Measurements from ENCODE around the gene KRI1.
"Not testable (repeated sequence)": the region's sequence is repeated elsewhere in the genome, so short reads cannot be mapped to it uniquely, and the experiment has no call there.

KRI1 gene

DNA sequence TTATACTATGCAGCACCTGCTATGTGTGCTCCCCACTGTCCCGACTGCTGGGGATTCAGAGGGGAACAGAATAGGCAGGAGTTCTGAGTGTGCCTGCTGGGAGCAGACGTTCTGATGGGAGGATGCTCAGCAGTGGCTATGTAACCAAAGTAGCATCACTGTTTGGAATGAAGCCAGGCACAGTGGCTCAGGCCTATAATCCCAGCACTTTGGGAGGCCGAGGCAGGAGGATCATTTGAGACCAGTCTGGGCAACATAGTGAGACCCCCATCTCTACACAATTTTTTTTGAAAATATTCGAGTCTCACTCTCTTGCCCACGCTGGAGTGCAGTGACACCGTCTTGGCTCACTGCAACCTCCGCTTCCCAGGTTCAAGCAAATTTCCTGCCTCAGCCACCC is 16.1 kb downstream of the KRI1 start:
- DNase-seq: no peak

DNA sequence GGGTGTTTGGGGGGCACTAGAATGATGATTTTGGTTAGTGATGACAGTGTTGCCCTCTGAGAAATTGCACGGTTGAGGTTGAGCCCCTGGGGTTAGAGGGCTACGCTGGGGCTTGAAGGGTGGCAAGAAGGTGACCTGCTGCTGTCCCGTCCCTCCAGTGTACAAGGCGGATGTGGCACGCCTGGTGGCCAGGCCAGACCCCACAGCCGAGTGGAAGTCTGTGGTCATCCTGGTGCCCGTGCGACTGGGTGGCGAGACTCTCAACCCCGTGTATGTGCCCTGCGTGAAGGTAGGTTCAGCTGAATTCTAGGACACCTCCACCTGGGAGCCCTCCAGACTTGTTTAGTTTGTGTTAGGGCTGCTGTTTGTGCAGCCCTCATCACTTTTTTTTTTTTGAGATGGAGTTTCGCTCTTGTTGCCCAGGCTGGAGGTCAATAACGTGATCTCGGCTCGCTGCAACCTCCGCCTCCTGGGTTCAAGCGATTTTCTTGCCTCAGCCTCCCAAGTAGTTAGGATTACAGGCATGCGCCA is 17.0 kb downstream of the KRI1 start:
- no peak for DNase-seq

DNA sequence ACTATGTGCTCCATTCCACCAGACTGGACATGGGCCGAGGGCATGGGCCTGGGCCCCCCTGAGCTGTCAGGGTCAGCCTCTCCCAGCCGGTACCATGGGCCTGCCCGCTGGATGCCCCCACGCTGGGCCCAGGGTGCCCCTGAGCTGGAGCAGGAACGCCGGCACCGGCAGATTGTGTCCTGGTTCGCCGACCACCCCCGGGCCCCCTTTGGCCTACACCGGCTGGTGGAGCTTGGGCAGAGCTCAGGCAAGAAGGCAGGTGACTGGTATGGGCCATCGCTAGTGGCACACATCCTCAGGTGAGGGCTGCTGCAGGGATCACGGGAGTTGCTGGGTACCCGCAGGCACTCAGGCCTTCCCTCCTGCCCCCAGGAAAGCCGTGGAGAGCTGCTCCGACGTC is 19.0 kb downstream of the KRI1 start:
- DNase-seq: no peak

DNA sequence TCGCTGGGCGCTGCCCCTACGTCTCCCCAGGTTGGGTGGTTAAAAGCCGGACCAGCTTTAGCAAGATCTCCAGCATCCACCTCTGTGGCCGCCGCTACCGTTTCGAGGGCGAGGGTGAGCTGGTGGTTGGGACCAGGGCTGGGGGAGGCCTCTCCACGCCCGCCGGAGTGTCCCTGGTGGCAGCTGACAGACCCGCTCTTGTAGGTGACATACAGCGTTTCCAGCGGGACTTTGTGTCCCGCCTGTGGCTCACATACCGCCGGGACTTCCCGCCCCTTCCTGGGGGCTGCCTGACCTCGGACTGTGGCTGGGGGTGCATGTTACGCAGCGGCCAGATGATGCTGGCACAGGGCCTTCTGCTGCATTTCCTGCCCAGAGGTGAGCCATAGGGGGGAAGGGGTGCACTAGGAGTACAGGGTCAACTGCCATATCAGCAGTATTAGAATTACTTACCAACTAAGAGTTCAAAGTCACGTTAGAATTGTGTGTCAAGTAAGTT is 21.0 kb downstream of the KRI1 start:
- no peak for DNase-seq

DNA sequence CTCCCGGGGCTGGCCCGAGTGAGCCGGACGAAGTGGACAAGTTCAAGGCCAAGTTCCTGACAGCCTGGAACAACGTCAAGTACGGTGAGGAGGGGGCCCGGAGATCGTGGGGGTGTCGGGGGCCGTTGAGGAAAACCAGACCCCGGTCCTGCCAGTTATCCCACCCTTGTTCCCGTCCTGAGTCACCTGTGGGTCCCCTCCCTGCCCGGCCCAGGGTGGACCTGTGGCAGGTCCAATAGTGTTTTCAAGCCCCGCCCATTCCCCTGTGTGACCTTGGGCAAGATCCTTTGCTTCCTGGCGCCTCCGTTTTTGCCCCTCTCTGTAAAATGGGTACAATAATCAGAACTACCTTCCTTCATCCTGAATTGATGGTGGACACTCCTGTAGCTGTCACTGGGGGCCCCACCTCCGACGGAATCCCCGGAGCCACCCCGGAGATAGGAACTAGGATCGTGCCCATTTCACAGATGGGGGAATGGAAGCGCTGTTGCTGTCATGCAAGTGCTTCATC is 21.5 kb downstream of the KRI1 start:
- peak; percentile 17 for DNase-seq

DNA sequence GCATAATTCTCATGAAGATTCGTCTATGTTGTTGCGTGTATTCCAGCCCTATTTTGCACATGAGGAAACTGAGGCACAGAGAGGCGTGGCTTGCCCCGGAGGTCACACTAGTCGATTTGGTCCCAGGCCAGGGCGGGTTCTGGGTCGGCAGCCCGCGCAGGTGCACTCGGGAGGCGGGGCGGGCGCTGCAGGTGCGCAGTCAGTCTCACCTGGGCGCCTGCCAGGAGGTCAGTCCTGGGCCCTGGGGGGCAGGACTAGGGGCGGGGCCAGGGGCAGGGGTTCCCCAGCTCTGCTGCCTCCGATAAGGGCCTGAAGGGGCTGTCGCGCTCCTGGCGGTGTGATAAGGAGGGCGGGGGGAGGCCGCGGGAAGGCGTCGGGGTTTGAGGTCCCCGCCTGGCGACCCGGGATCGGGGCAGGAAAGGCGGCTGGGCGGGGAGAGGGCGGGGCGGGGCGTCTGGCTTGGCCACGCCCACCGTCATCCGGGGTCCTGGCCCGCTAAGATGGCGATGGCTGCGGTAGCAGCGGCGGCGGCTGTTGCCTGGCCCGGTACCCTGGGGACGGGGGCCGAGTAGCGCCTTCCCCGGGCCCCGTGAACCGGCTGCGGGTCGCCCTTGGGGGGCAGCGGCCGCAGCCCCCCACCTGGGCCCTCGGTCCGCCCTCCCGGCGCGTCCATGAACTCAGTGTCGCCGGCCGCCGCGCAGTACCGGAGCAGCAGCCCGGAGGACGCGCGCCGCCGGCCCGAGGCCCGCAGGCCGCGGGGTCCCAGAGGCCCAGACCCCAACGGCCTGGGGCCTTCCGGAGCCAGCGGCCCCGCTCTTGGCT is 22.2 kb downstream of the KRI1 start, which contains the start of gene ATG4D:
ATG4D (plus strand) TSS at position 485 of the 822 bp plus-strand sequence; CDS start at position 672, 187 bp downstream.
- DNase-seq: peak; percentile 77

DNA sequence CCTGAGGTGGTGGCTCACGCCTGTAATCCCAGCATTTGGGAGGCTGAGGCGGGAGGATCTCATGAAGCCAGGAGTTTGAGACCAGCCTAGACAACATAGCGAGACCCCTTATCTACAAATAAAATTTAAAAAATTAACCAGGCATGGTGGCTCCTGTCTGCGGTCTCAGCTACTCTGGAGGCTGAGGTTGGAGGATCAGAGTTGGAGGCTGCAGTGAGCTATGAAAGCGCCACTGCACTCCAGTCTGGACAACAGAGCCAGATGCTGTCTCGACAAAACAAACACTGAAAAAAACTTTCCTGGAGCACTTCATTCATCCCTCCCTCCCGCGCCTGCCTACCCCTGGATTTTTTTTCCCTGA is 22.8 kb downstream of the KRI1 start:
- DNase-seq: no peak

DNA sequence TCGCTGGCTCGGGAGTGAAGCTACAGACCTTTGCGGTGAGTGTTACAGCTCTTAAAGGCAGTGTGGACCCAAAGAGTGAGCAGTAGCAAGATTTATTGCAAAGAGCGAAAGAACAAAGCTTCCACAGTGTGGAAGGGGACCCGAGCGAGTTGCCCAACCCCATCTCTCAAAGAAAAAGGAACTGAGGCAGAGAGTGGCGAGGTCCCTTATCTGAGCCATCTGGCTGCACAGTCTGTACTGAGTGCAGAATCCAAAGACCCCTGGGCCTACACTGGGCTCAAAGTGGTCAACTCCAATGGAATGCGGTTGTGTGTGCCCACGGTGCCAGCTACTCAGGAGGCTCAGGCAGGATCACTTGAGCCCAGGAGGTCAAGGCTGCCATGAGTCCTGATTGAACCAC is 26.8 kb downstream of the KRI1 start:
- DNase-seq: not testable (repeated sequence)

DNA sequence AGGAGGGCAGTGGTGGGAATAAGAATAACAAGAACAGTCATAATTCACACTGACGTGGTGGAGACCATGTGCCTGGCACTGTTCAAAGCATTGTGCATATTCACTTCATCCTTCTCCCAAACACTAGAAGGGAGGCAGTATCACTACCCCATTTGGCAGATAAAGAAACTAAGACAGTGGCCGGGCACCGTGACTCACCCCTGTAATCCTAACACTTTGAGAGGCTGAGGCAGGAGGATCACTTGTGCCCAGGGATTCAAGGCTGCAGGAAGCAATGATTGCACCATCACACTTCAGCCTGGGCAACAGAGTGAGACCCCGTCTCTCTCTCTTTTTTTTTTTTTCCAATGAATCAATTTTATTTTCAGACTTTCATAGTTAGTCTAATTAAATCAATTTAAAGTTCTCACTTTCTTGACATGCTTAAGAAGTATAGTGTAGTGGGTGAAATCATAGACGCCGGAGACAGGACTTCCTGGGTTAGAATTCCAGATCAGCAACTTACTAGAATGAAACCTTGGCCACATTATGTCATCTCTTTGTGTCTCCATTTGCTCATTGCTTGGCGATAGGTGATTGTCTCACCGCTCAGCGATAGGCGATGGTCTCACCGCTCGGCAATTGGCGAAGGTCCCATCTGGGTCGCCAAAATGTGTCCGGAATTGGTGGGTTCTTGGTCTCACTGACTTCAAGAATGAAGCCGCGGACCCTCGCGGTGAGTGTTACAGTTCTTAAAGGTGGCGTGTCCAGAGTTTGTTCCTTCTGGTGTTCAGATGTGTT is 27.4 kb downstream of the KRI1 start:
- no peak for DNase-seq

DNA sequence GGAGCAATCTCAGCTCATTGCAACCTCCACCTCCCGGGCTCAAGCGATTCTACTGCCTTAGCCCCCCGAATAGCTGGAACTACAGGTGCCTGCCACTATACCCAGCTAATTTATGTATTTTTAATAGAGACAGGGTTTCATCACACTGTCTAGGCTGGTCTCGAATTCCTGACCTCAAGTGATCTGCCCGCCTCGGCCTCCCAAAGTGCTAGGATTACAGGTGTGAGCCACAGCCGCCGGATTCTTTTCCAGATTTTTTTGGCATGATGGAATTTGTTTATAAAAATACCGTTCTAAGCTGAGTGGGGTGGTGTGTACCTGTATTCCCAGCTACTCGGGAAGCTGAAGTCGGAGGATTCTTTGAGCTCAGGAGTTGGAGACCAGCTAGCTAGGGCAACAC is 28.1 kb downstream of the KRI1 start:
- no peak for DNase-seq

DNA sequence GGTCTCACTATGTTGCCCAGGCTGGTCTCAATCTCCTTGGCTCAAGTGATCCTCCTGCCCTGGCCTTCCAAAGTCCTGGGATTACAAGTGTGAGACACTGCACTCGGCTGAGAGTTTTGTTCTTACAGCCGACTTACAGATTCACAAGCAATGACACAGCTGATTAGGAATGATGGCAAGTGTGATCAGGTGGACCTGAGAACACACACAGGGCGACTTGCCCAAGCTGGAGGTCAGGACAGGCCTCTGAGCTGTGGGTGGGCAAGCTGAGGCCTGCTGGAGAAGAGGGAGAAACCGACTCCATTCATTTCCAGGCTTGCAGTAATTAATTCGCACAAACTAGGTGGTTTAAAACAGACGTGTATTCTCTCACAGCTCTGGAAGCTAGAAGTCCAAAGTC is 30.2 kb downstream of the KRI1 start:
- DNase-seq: no peak

DNA sequence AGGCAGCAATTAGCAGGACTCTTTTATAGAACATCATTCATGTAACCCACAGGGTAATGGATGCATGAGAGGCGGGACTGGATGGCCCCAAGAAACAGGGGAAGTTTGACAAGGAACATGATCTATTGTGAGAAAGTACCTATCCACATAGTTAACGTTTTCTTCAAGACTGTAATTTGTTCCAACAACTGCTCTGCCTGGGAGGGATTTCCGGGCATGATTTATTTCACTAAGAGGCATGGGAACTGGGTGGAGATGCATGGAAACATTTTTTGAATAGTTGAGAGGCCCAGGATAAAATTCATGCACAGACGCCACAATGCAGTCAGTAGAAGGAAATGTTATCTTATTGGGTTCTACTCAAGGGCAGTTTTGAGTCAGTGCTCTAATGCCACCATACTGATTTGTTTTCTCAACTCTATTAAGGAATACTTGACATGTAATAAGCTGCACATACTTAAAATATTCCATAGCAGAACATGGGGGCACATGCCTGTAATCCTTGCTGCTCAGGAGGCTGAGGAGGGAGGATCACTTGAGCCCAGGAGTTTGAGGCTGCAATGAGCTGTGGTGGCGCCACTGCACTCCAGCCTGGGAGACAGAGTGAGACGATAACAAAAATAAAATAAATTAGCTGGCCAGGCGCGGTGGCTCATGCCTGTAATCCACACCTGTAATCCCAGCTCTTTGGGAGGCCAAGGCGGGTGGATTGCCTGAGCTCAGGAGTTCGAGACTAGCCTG is 32.0 kb downstream of the KRI1 start:
- no peak for DNase-seq

DNA sequence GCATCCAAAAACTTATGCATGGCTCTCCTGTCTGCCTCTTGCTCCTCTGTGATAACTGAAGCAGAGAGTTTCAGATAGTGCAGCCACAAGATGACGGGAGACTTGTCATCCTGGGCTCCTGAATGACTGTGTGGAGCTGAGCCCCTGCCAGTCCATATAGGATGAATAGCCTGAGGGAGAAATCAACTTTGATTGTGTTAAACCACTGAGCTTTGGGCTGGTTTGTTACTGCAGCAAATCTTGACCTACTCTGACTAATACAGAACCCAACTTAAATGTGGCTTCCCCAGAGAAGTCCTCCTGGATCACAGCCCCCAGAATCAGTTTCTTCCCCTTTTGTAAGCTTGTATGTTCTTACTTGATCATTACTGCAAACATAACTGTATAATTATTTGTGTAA is 33.4 kb downstream of the KRI1 start:
- no peak for DNase-seq

DNA sequence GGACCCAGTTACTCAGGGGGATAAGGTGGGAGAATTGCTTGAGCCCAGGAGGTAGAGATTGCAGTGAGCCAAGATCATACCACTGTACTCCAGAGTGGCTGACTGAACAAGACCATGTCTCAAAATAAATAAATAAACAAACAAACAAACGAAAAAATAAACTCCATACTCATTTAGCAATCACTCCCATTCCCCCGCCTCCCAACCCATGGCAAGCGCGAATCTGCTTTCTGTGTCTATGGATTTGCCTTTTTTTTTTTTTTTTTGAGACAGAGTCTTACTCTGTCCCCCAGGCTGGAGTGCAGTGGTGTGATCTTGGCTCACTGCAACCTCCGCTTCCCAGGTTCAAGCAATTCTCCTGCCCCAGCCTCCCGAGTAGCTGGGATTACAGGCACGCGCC is 38.9 kb downstream of the KRI1 start:
- not testable (repeated sequence) for DNase-seq

DNA sequence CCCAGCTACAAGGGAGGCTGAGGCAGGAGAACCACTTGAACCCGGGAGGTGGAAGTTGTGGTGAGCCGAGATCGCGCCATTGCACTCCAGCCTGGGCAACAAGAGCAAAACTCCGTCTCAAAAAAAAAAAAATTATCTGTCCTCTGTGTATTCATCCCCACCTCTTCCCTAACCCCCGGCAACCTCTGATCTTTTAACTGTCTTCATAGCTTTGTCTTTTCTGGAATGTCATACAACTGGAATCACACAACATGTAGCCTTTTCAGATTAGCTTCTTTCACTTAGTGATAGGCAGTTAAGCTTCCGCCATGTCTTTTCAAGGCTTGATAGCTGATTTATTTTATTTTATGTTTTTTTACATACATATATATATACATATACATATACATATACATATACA is 40.2 kb downstream of the KRI1 start:
- no peak for DNase-seq

DNA sequence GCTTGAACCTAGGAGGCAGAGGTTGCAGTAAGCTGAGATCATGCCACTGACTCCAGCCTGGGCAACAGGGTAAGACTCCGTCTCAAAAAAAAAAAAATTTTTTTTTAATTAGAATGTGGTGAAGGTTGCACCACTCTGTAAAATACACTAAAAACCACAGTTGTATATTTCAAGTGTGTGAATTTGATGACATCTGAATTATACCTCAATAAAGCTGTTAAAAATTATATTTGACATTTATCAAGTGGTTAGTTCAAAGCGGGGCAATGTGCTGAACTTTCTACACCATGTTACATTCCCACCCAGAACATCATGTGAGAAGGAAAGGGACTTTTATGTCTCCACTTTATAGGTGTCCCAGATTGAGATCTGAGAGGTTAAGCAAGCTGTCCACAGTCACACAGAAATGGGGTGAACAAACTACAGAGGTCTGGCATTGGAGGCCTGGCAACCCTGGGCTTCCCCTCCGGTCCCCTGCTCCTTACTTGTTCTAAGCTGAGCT is 42.6 kb downstream of the KRI1 start:
- DNase-seq: no peak

DNA sequence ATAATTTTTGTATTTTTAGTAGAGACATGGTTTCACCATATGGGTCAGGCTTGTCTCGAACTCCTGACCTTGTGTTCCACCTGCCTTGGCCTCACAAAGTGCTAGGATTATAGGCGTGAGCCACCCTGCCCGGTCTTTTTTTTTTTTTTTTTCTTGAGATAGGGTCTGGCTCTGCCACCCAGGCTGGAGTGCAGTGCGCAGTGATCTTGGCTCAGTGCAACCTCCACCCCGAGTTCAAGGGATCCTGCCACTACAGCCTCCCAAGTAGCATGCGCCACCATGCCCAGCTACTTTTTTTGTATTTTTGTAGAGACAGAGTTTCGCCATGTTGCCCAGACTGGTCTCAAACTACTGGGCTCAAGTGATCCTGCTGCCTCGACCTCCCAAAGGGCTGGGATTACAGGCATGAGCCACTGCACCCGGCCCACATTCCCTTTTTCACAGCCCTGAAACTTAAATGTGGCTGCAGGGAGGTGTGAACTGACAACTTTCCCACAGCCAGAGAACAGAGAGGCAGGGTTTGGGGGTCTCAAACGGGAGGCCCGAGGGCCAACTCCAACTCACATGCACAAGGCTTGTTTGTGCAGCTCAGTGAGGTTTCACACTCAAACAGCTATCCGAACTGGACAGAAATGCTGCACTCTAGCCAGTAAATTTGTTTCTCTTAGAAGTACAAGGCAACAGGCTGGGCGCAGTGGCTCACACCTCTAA is 44.2 kb downstream of the KRI1 start:
- no peak for DNase-seq

DNA sequence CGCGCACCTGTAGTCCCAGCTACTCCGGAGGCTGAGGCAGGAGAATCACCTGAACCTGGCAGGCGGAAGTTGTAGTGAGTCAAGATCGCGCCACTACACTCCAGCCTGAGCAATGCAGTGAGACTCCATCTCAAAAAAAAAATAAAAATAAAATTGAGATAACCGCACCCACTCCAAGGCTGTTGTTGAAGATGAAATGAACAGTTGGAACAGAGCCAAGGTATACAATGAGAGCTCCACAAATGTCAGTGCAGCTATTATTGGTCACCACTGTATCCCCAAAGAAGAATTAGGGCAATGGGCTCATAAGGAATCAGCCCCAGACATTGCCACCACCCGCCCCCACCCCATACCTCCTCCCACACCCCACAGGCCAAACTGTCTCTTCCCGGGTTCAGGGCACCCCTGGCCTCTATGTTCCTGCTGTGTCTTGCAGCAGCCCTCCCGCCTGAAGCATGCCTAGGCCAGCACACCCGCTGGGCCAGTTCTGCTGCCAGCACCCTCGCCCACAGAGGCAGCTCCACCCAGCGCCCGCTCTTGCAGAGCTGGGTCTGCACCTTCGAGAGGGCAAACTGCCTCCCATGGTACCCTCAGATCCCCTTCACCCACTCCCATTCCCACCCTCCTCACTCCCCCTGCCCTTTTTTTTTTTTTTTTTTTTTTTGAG is 45.0 kb downstream of the KRI1 start:
- no peak for DNase-seq

DNA sequence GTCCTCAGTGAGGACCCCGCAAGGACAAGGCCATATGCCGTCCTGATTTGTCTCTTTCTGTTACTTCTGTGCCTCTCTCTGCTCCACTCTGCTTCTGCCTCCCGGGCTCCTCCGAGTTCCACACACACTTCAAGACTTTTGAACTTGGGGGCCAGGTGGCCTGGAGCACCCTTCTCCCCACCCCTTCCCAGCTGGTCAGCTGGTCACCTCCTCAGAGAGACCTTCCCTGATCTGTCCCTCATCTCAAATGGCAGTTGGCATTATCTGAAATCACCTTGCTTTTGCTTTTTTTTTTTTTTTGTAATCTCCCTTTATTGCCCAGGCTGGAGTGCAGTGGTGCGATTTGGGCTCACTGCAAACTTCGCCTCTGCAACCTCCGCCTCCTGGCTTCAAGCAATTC is 46.4 kb downstream of the KRI1 start:
- DNase-seq: no peak

DNA sequence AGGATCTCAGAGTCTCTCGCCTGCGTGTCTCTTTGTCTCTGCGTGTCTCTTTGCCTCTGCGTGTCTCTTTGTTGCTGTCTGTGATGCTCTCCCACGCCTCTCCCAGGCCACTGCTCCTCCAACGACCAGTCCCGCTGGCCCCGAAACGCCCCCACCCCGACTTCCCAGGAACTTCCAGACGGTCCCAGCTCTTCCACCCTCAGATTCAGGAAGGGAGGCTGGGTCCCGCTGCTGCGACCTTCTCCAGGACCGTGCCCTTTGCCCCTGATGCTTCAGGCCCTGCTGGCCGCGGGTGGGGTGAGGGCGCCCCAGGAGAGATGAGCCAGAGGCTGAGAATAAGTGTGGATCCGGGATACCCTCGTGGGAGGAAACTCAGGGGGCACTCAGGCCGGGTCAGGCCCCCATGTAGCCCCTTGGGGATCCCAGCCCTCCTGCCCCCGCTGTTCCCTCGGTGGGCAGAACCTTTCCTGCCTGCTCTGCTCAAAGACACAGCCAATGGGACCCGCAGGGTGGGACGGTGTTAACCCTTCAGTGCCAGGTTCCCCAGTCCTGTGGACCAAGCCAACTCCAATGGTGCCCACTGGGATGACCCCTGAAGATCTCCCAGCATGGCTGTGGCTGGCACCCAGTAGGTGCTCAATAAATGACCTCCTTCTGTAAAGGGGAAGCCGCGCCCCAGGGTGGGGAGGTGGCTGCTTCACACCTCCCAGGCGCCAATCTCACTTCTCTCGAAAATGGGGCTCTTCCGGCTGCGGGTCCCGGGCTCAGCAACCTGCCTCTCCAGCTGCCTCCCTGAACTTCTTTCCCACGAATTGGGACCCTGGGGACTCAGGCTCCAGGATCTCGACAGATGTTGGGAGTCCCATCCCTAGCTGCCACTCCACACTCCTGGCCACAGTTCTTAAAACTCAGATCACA is 47.1 kb downstream of the KRI1 start:
- DNase-seq: no peak
